Neural cell (in vitro differentiated cells): Measurements from ENCODE around the gene FGF1. TPM values are rescaled to one million over a fixed set of nuclear protein-coding genes. Genes with fewer than 3 reads are reported as not detected.

Source experiments
- H2AFZ ChIP-seq: fragments of 200-600, 300-800 bp; sonication (generic), shearing (Covaris generic); 2 replicates; pipeline ENCODE4 v1.6.0; 2014; ENCODE audit warnings: low read depth, mild to moderate bottlenecking, antibody characterized with exemption, low read length, moderate library complexity
- H3F3A ChIP-seq: fragments of 200-600 bp; shearing (Covaris generic); 2 replicates; pipeline ENCODE4 v1.6.1; 2016; ENCODE audit warnings: mild to moderate bottlenecking, moderate library complexity, mixed read lengths, antibody characterized with exemption, low read length; ENCODE audit not compliant: insufficient read depth, poor library complexity, severe bottlenecking
- H3K27ac ChIP-seq: fragments of 200-600, 300-800 bp; sonication (generic), shearing (Covaris generic); 2 replicates; pipeline ENCODE4 v1.5.1; 2014; ENCODE audit warnings: mild to moderate bottlenecking, low read length, moderate library complexity
- H3K27me3 ChIP-seq: fragments of 300-800, 200-600 bp; sonication (generic), shearing (Covaris generic); 2 replicates; pipeline ENCODE4 v1.6.0; 2014; ENCODE audit warnings: mild to moderate bottlenecking, low read depth, low read length, moderate library complexity; ENCODE audit not compliant: insufficient read depth
- H3K36me3 ChIP-seq: fragments of 300-800, 200-600 bp; sonication (generic), shearing (Covaris generic); 2 replicates; pipeline ENCODE4 v1.5.1; 2014; ENCODE audit warnings: mild to moderate bottlenecking, antibody characterized with exemption, low read length, moderate library complexity; ENCODE audit not compliant: insufficient read depth
- H3K4me2 ChIP-seq: fragments of 300-800, 200-600 bp; sonication (generic), shearing (Covaris generic); 2 replicates; pipeline ENCODE4 v1.6.0; 2014; ENCODE audit warnings: mild to moderate bottlenecking, low read length
- H3K4me3 ChIP-seq: fragments of 300-800, 200-600 bp; sonication (generic), shearing (Covaris generic); 2 replicates; pipeline ENCODE4 v1.5.1; 2014; ENCODE audit warnings: mild to moderate bottlenecking, low read length, moderate library complexity
- H3K79me2 ChIP-seq: fragments of 200-600 bp; shearing (Covaris generic); replicated peaks from 2 replicates; pipeline ENCODE4 v1.6.0; 2014; ENCODE audit warnings: mild to moderate bottlenecking, low read length, moderate library complexity; ENCODE audit not compliant: insufficient read depth
- H3K9ac ChIP-seq: fragments of 300-800, 200-600 bp; sonication (generic), shearing (Covaris generic); 2 replicates; pipeline ENCODE4 v1.6.1; 2016; ENCODE audit warnings: mild to moderate bottlenecking, low read length, mixed read lengths
- H3K9me2 ChIP-seq: fragments of 200-600 bp; shearing (Covaris generic); 2 replicates; pipeline ENCODE4 v1.6.1; 2016; ENCODE audit warnings: mild to moderate bottlenecking, low read length, mixed read lengths; ENCODE audit not compliant: insufficient read depth
- H3K9me3 ChIP-seq: fragments of 200-600, 300-800 bp; sonication (generic), shearing (Covaris generic); 2 replicates; pipeline ENCODE4 v1.6.1; 2016; ENCODE audit warnings: mild to moderate bottlenecking, mixed run types, low read length, moderate library complexity, mixed read lengths
- H4K20me1 ChIP-seq: fragments of 200-600 bp; shearing (Covaris generic); 2 replicates; pipeline ENCODE4 v1.6.1; 2016; ENCODE audit warnings: mild to moderate bottlenecking, mixed run types; ENCODE audit not compliant: insufficient read depth
- EP300 ChIP-seq: fragments of 450-650 bp; conservative IDR thresholded peaks from 2 replicates; pipeline ENCODE4 v1.6.1; 2014; ENCODE audit warnings: antibody characterized with exemption, mild to moderate bottlenecking, moderate library complexity; ENCODE audit not compliant: poor library complexity, severe bottlenecking
- EZH2 ChIP-seq: fragments of 200-600, 300-800 bp; shearing (Covaris generic), sonication (generic); IDR thresholded peaks from 2 replicates; pipeline ENCODE4 v1.6.1; 2014; ENCODE audit warnings: antibody characterized with exemption, low read length, borderline replicate concordance, mild to moderate bottlenecking; ENCODE audit not compliant: insufficient read depth, poor library complexity, severe bottlenecking
- MXI1 ChIP-seq: fragments of 450-650 bp; conservative IDR thresholded peaks from 2 replicates; pipeline ENCODE4 v1.6.1; 2014; ENCODE audit warnings: antibody characterized with exemption, mild to moderate bottlenecking; ENCODE audit not compliant: poor library complexity, severe bottlenecking
- POLR2AphosphoS5 ChIP-seq: IDR thresholded peaks from 2 replicates; pipeline ENCODE4 v1.6.1; 2012
- RAD21 ChIP-seq: fragments of 450-650 bp; conservative IDR thresholded peaks from 2 replicates; pipeline ENCODE4 v1.6.1; 2014; ENCODE audit warnings: antibody characterized with exemption, mild to moderate bottlenecking, moderate library complexity
- SMC3 ChIP-seq: fragments of 450-650 bp; conservative IDR thresholded peaks from 2 replicates; pipeline ENCODE4 v1.6.1; 2014; ENCODE audit warnings: antibody characterized with exemption, mild to moderate bottlenecking, moderate library complexity; ENCODE audit not compliant: poor library complexity
- TAF1 ChIP-seq: IDR thresholded peaks from 2 replicates; pipeline ENCODE4 v1.6.1; 2012; ENCODE audit warnings: low read depth
- polyA plus RNA-seq: library from polyadenylated mRNA; depleted of rRNA; stranded (reverse); fragments of >200 nt; gene quantifications from 2 replicates; pipeline ENCODE4 v1.2.3, GENCODE V29; 2014
- TF ChIP-seq, protein P1 (sequence below): fragments of 450-650 bp; IDR thresholded peaks from 2 replicates; pipeline ENCODE4 v1.5.1; 2014; ENCODE audit warnings: antibody characterized with exemption, mild to moderate bottlenecking, moderate library complexity; ENCODE audit not compliant: poor library complexity, severe bottlenecking
- TF ChIP-seq, protein P2 (sequence below): IDR thresholded peaks from 2 replicates; pipeline ENCODE4 v1.6.1; 2012; ENCODE audit warnings: borderline replicate concordance

The FGF1 gene
- polyA plus RNA-seq, 1 donor from 2014 or later: not detected

DNA sequence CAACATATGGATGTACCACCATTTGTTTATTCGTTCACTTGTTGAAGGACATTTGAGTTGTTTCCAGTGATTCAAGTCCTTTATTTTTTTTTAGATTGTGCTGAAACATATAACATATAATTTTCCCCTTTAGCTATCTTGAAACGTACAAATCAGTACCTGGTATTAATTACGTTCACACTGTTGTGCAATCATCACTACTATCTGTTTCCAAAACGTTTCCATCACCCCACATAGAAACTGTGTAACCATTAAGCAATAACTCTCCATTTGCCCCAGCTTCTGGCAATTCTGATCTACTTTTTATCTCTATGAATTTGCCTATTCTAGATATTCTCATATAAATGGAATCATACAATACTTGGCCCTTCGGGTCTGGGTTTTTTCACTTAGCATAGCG lies 116.0 kb downstream of the FGF1 start:
- Histone ChIP-seq H3F3A (no peaks in the 10 kb centered on the region), H3K9me2 (no peaks in the 10 kb centered on the region), H3K27me3 (no peaks in the 10 kb centered on the region), H3K36me3 (no peaks in the 10 kb centered on the region), H3K9me3 (no peaks in the 10 kb centered on the region), H4K20me1 (no peaks in the 10 kb centered on the region), H3K79me2 (no peaks in the 10 kb centered on the region), H3K4me3 (no peak overlapping the region), H3K9ac (no peak overlapping the region), H3K27ac (no peak overlapping the region), H3K4me2 (no peak overlapping the region), H2AFZ (no peak overlapping the region)
- TF ChIP-seq RAD21 (no peak), EZH2 (no peak), TAF1 (no peak), MXI1 (no peak), SMC3 (no peak), EP300 (no peak), POLR2AphosphoS5 (no peak)
- TF ChIP-seq, protein P1, sequence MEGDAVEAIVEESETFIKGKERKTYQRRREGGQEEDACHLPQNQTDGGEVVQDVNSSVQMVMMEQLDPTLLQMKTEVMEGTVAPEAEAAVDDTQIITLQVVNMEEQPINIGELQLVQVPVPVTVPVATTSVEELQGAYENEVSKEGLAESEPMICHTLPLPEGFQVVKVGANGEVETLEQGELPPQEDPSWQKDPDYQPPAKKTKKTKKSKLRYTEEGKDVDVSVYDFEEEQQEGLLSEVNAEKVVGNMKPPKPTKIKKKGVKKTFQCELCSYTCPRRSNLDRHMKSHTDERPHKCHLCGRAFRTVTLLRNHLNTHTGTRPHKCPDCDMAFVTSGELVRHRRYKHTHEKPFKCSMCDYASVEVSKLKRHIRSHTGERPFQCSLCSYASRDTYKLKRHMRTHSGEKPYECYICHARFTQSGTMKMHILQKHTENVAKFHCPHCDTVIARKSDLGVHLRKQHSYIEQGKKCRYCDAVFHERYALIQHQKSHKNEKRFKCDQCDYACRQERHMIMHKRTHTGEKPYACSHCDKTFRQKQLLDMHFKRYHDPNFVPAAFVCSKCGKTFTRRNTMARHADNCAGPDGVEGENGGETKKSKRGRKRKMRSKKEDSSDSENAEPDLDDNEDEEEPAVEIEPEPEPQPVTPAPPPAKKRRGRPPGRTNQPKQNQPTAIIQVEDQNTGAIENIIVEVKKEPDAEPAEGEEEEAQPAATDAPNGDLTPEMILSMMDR: no peak
- TF ChIP-seq, protein P2, sequence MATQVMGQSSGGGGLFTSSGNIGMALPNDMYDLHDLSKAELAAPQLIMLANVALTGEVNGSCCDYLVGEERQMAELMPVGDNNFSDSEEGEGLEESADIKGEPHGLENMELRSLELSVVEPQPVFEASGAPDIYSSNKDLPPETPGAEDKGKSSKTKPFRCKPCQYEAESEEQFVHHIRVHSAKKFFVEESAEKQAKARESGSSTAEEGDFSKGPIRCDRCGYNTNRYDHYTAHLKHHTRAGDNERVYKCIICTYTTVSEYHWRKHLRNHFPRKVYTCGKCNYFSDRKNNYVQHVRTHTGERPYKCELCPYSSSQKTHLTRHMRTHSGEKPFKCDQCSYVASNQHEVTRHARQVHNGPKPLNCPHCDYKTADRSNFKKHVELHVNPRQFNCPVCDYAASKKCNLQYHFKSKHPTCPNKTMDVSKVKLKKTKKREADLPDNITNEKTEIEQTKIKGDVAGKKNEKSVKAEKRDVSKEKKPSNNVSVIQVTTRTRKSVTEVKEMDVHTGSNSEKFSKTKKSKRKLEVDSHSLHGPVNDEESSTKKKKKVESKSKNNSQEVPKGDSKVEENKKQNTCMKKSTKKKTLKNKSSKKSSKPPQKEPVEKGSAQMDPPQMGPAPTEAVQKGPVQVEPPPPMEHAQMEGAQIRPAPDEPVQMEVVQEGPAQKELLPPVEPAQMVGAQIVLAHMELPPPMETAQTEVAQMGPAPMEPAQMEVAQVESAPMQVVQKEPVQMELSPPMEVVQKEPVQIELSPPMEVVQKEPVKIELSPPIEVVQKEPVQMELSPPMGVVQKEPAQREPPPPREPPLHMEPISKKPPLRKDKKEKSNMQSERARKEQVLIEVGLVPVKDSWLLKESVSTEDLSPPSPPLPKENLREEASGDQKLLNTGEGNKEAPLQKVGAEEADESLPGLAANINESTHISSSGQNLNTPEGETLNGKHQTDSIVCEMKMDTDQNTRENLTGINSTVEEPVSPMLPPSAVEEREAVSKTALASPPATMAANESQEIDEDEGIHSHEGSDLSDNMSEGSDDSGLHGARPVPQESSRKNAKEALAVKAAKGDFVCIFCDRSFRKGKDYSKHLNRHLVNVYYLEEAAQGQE: no peak

- H3K4me2 ChIP-seq: no peak overlapping the region
- H3K27ac ChIP-seq: no peak overlapping the region
- no peaks in the 10 kb centered on the region for H3K27me3 ChIP-seq
- no peaks in the 10 kb centered on the region for H3K9me2 ChIP-seq
- no peak overlapping the region for H2AFZ ChIP-seq
- TF ChIP-seq RAD21: no peak
- TF ChIP-seq, protein P1: no peak
- TF ChIP-seq, protein P2: no peak
- TF ChIP-seq EZH2: no peak
- no peak for TF ChIP-seq SMC3
- no peak for TF ChIP-seq TAF1
- TF ChIP-seq MXI1: no peak
- no peak for TF ChIP-seq EP300
- no peak for TF ChIP-seq POLR2AphosphoS5
- H3F3A ChIP-seq: no peaks in the 10 kb centered on the region
- no peak overlapping the region for H3K4me3 ChIP-seq
- H3K9me3 ChIP-seq: no peaks in the 10 kb centered on the region
- no peaks in the 10 kb centered on the region for H3K36me3 ChIP-seq
- no peaks in the 10 kb centered on the region for H4K20me1 ChIP-seq
- no peaks in the 10 kb centered on the region for H3K79me2 ChIP-seq
- no peak overlapping the region for H3K9ac ChIP-seq
Observed at GRCh38 chr5:142568996-142569335, 116.9 kb downstream of the FGF1 start.
